ENCODE measurements around the gene CEP63.

GRCh38 chr3:134517791-134518190 is 31.9 kb downstream of the CEP63 start:
- TF ChIP-seq CTCF (IDR thresholded peaks at IDR 0.05 in 4 of 5, conservative IDR thresholded peaks at IDR 0.05 in 1 of 5) (no peak), POLR2A (IDR thresholded peaks at IDR 0.05) (no peak)
